MM.1S (cell line): ENCODE measurements around the gene SLC9A3.
"Not testable (repeated sequence)": the region's sequence is repeated elsewhere in the genome, so short reads cannot be mapped to it uniquely, and the experiment has no call there.

Source experiments
- DNase-seq: peaks from one replicate; pipeline ENCODE4 v3.0.0-alpha.2; 2015
- H2AFZ ChIP-seq: fragments of 300-600 bp; sonication (generic); 2 replicates; pipeline ENCODE4 v1.6.0; 2016; ENCODE audit warnings: antibody characterized with exemption, low read length
- H3F3A ChIP-seq: fragments of 300-600 bp; sonication (generic); 2 replicates; pipeline ENCODE4 v1.6.1; 2016; ENCODE audit warnings: mild to moderate bottlenecking, antibody characterized with exemption, low read length, moderate library complexity, mixed read lengths; ENCODE audit not compliant: insufficient read depth
- H3K27ac ChIP-seq: fragments of 300-600 bp; sonication (generic); 2 replicates; pipeline ENCODE4 v1.5.1; 2016; ENCODE audit warnings: mild to moderate bottlenecking, low read length
- H3K27me3 ChIP-seq: fragments of 300-600 bp; sonication (generic); replicated peaks from 2 replicates; pipeline ENCODE4 v1.6.0; 2016; ENCODE audit warnings: low read length; ENCODE audit not compliant: insufficient read depth
- H3K36me3 ChIP-seq: fragments of 300-600 bp; sonication (generic); replicated peaks from 2 replicates; pipeline ENCODE4 v1.6.1; 2016; ENCODE audit warnings: mild to moderate bottlenecking, low read length, mixed read lengths; ENCODE audit not compliant: insufficient read depth
- H3K4me1 ChIP-seq: fragments of 300-600 bp; sonication (generic); 2 replicates; pipeline ENCODE4 v1.6.1; 2016; ENCODE audit warnings: low read length, mixed read lengths
- H3K4me2 ChIP-seq: fragments of 300-600 bp; sonication (generic); 2 replicates; pipeline ENCODE4 v1.6.0; 2016; ENCODE audit warnings: low read depth, low read length
- H3K4me3 ChIP-seq: fragments of 300-600 bp; sonication (generic); 2 replicates; pipeline ENCODE4 v1.5.1; 2016; ENCODE audit warnings: low read length, mixed read lengths
- H3K79me2 ChIP-seq: fragments of 300-600 bp; sonication (generic); 2 replicates; pipeline ENCODE4 v1.6.1; 2016; ENCODE audit warnings: mixed run types, low read length, mixed read lengths
- H3K9ac ChIP-seq: fragments of 300-600 bp; sonication (generic); 2 replicates; pipeline ENCODE4 v1.6.1; 2016; ENCODE audit warnings: low read length, mixed read lengths
- H3K9me2 ChIP-seq: fragments of 300-600 bp; sonication (generic); replicated peaks from 2 replicates; pipeline ENCODE4 v1.6.1; 2016; ENCODE audit warnings: mild to moderate bottlenecking, low read length, mixed read lengths; ENCODE audit not compliant: insufficient read depth
- H3K9me3 ChIP-seq: fragments of 300-600 bp; sonication (generic); replicated peaks from 2 replicates; pipeline ENCODE4 v1.6.1; 2016; ENCODE audit warnings: mild to moderate bottlenecking, low read length, mixed read lengths; ENCODE audit not compliant: insufficient read depth
- H4K20me1 ChIP-seq: fragments of 300-600 bp; sonication (generic); 2 replicates; pipeline ENCODE4 v1.6.1; 2016; ENCODE audit warnings: mild to moderate bottlenecking, low read length, moderate library complexity, mixed read lengths; ENCODE audit not compliant: insufficient read depth
- CTCF ChIP-seq: fragments of 300-600 bp; sonication (generic); IDR thresholded peaks from 2 replicates; pipeline ENCODE4 v1.5.1; 2016; ENCODE audit warnings: antibody characterized with exemption, low read length, mixed read lengths
- EZH2 ChIP-seq: fragments of 300-600 bp; sonication (generic); optimal IDR thresholded peaks from 2 replicates; pipeline ENCODE3; 2017; ENCODE audit warnings: low read depth, mild to moderate bottlenecking, antibody characterized with exemption, low read length, mixed read lengths
- EZH2phosphoT487 ChIP-seq: fragments of 300-600 bp; sonication (generic); IDR thresholded peaks from 2 replicates; pipeline ENCODE4 v1.6.1; 2018; ENCODE audit warnings: antibody characterized with exemption, low read length

Gene SLC9A3

GRCh38 chr5:558871-559503 lies 34.7 kb upstream of the SLC9A3 start:
- Histone ChIP-seq H3K27ac (no peak overlapping the region), H3K36me3 (no peaks in the 10 kb centered on the region), H3K9me2 (no peaks in the 10 kb centered on the region), H3F3A (no peaks in the 10 kb centered on the region), H3K9me3 (no peaks in the 10 kb centered on the region), H3K79me2 (no peaks in the 10 kb centered on the region), H4K20me1 (no peaks in the 10 kb centered on the region), H3K4me2 (no peak overlapping the region), H3K4me3 (no peak overlapping the region), H3K9ac (no peak overlapping the region), H2AFZ (no peak overlapping the region), H3K27me3 (peaks cover 14% of the 10 kb centered on the region; the same call in 1 of the 2 replicates), H3K4me1 (no peaks in the 10 kb centered on the region)
- no peak for DNase-seq
- TF ChIP-seq EZH2phosphoT487 (no peak), CTCF (no peak), EZH2 (no peak)

GRCh38 chr5:558326-558725 lies 34.1 kb upstream of the SLC9A3 start:
- H3K79me2 ChIP-seq: no peaks in the 10 kb centered on the region
- H3K36me3 ChIP-seq: no peaks in the 10 kb centered on the region
- H3K27me3 ChIP-seq: peaks cover 18% of the 10 kb centered on the region; the same call in 1 of the 2 replicates
- H3F3A ChIP-seq: no peaks in the 10 kb centered on the region
- no peak overlapping the region for H3K4me2 ChIP-seq
- TF ChIP-seq EZH2 (no peak), CTCF (no peak), EZH2phosphoT487 (no peak)
- no peaks in the 10 kb centered on the region for H3K4me1 ChIP-seq
- H2AFZ ChIP-seq: no peak overlapping the region
- no peak for DNase-seq
- H3K4me3 ChIP-seq: no peak overlapping the region
- no peak overlapping the region for H3K27ac ChIP-seq
- no peak overlapping the region for H3K9ac ChIP-seq
- no peaks in the 10 kb centered on the region for H4K20me1 ChIP-seq
- H3K9me3 ChIP-seq: no peaks in the 10 kb centered on the region
- no peaks in the 10 kb centered on the region for H3K9me2 ChIP-seq

- H3K9me3 ChIP-seq, H2AFZ ChIP-seq, H3K9ac ChIP-seq, H4K20me1 ChIP-seq, H3K79me2 ChIP-seq, H3F3A ChIP-seq, H3K4me1 ChIP-seq, H3K4me3 ChIP-seq, DNase-seq, H3K4me2 ChIP-seq, H3K27ac ChIP-seq, H3K36me3 ChIP-seq, H3K9me2 ChIP-seq: not testable (repeated sequence)
- peaks cover 18% of the 10 kb centered on the region; the same call in 1 of the 2 replicates for H3K27me3 ChIP-seq
Measured at GRCh38 chr5:557917-558316, 33.7 kb upstream of the SLC9A3 start.

GRCh38 chr5:556909-557441 lies 32.7 kb upstream of the SLC9A3 start:
- Histone ChIP-seq H3K9me2 (no peaks in the 10 kb centered on the region), H3K27ac (no peak overlapping the region), H3K4me1 (no peaks in the 10 kb centered on the region), H3K4me3 (no peak overlapping the region), H3K9ac (no peak overlapping the region), H3K36me3 (no peaks in the 10 kb centered on the region), H2AFZ (no peak overlapping the region), H3K27me3 (peaks cover 18% of the 10 kb centered on the region; the same call in 1 of the 2 replicates), H3K4me2 (no peak overlapping the region), H3K79me2 (no peaks in the 10 kb centered on the region), H3F3A (no peaks in the 10 kb centered on the region), H4K20me1 (no peaks in the 10 kb centered on the region), H3K9me3 (no peaks in the 10 kb centered on the region)
- DNase-seq: no peak
- no peak for TF ChIP-seq CTCF
- TF ChIP-seq EZH2phosphoT487: no peak
- TF ChIP-seq EZH2: no peak
